PC-9 (cell line): ENCODE data around the gene CYP2C8. TPM values are rescaled to one million over a fixed set of nuclear protein-coding genes. Genes with fewer than 3 reads are reported as not detected.

ENCODE experiments used
- BruUV-seq: library from RNA; stranded (reverse); fragments of 400-500 nt; replicated peaks from 2 replicates; lab custom pipeline; 2021; lab: Mats Ljungman, UMichigan
- CTCF ChIA-PET: fragments of 300-600 bp; sonication (Branson Sonifier 250); formaldehyde crosslinking; loops from one replicate; lab custom pipeline; 2022; ENCODE audit warnings: antibody characterized with exemption; lab: Charles Lee
- POLR2A ChIA-PET: fragments of 300-600 bp; sonication (Branson Sonifier 250); formaldehyde crosslinking; loops from one replicate; lab custom pipeline; 2022; ENCODE audit warnings: antibody characterized with exemption; ENCODE audit not compliant: unreplicated experiment; lab: Charles Lee
- DNase-seq, 2 experiments: peaks; one replicate each; pipeline versions ENCODE4 v3.0.0 to v3.0.0-alpha.2; 2015 to 2022; ENCODE audit warnings: mixed read lengths in 1 of 2
- H2AFZ ChIP-seq: fragments of 200-600 bp; sonication (generic); 2 replicates; pipeline ENCODE4 v1.8.1; 2017; ENCODE audit warnings: antibody characterized with exemption
- H3F3A ChIP-seq: fragments of 200-600 bp; sonication (generic); 2 replicates; pipeline ENCODE4 v1.8.1; 2017; ENCODE audit warnings: antibody characterized with exemption, mild to moderate bottlenecking, low read depth; ENCODE audit not compliant: insufficient read depth
- H3K27ac ChIP-seq: fragments of 200-600 bp; sonication (generic); 2 replicates; pipeline ENCODE4 v1.6.1; 2016; ENCODE audit warnings: mixed run types
- H3K27me3 ChIP-seq: fragments of 200-600 bp; sonication (generic); 2 replicates; pipeline ENCODE4 v1.6.1; 2016; ENCODE audit warnings: low read depth, mixed run types; ENCODE audit not compliant: insufficient read depth
- H3K36me3 ChIP-seq: fragments of 200-600 bp; sonication (generic); 2 replicates; pipeline ENCODE4 v1.6.1; 2016; ENCODE audit warnings: low read depth, mixed run types
- H3K4me1 ChIP-seq: fragments of 200-600 bp; sonication (generic); replicated peaks from 2 replicates; pipeline ENCODE4 v1.6.1; 2016; ENCODE audit warnings: mixed run types; ENCODE audit not compliant: insufficient read depth
- H3K4me2 ChIP-seq: fragments of 200-600 bp; sonication (generic); 2 replicates; pipeline ENCODE4 v1.6.1; 2017; ENCODE audit warnings: mixed run types
- H3K4me3 ChIP-seq: fragments of 200-600 bp; sonication (generic); 2 replicates; pipeline ENCODE4 v1.6.1; 2016; ENCODE audit warnings: mixed run types
- H3K79me2 ChIP-seq: fragments of 200-600 bp; sonication (generic); 2 replicates; pipeline ENCODE4 v1.6.1; 2017; ENCODE audit warnings: low read depth, mixed run types
- H3K9me2 ChIP-seq: fragments of 200-600 bp; sonication (generic); 2 replicates; pipeline ENCODE4 v1.8.1; 2017; ENCODE audit warnings: mild to moderate bottlenecking; ENCODE audit not compliant: insufficient read depth
- H3K9me3 ChIP-seq: fragments of 200-600 bp; sonication (generic); 2 replicates; pipeline ENCODE4 v1.8.1; 2016; ENCODE audit warnings: low read depth; ENCODE audit not compliant: insufficient read depth
- H4K20me1 ChIP-seq: fragments of 200-600 bp; sonication (generic); 2 replicates; pipeline ENCODE4 v1.8.1; 2017; ENCODE audit not compliant: insufficient read depth
- EZH2 ChIP-seq: fragments of 200-600 bp; sonication (generic); IDR thresholded peaks from 2 replicates; pipeline ENCODE4 v1.8.0; 2017; ENCODE audit warnings: antibody characterized with exemption, low read depth
- intact Hi-C: fragments of 100-400 bp; cut with micrococcal nuclease; formaldehyde crosslinking; loops from one replicate; pipeline ENCODE4 v1.10.0; 2022; ENCODE audit not compliant: unreplicated experiment
- total RNA-seq: library from RNA; stranded (reverse); gene quantifications from 2 replicates; pipeline ENCODE4 v1.2.3, GENCODE V29; 2021
- TF ChIP-seq, protein P1 (sequence below): fragments of 200-600 bp; sonication (generic); conservative IDR thresholded peaks from 2 replicates; pipeline ENCODE4 v1.6.1; 2017; ENCODE audit warnings: mixed run types, antibody characterized with exemption, mild to moderate bottlenecking, moderate library complexity

The CYP2C8 gene
- total RNA-seq, 1 experiment from 2014 or later, result not detected

GRCh38 chr10:94997741-94998174 is 71.5 kb downstream of the CYP2C8 start:
- Histone ChIP-seq H3K4me2 (no peak overlapping the region), H3K27ac (no peak overlapping the region), H3F3A (no peaks in the 10 kb centered on the region), H3K27me3 (no peaks in the 10 kb centered on the region), H4K20me1 (no peaks in the 10 kb centered on the region), H3K4me3 (no peak overlapping the region), H3K36me3 (no peaks in the 10 kb centered on the region), H3K9me3 (no peaks in the 10 kb centered on the region), H3K9me2 (no peaks in the 10 kb centered on the region), H3K79me2 (no peaks in the 10 kb centered on the region), H2AFZ (no peak overlapping the region), H3K4me1 (no peaks in the 10 kb centered on the region)
- BruUV-seq, result no TSS peak
- TF ChIP-seq, protein P1, sequence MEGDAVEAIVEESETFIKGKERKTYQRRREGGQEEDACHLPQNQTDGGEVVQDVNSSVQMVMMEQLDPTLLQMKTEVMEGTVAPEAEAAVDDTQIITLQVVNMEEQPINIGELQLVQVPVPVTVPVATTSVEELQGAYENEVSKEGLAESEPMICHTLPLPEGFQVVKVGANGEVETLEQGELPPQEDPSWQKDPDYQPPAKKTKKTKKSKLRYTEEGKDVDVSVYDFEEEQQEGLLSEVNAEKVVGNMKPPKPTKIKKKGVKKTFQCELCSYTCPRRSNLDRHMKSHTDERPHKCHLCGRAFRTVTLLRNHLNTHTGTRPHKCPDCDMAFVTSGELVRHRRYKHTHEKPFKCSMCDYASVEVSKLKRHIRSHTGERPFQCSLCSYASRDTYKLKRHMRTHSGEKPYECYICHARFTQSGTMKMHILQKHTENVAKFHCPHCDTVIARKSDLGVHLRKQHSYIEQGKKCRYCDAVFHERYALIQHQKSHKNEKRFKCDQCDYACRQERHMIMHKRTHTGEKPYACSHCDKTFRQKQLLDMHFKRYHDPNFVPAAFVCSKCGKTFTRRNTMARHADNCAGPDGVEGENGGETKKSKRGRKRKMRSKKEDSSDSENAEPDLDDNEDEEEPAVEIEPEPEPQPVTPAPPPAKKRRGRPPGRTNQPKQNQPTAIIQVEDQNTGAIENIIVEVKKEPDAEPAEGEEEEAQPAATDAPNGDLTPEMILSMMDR, result no peak
- no peak for TF ChIP-seq EZH2
- intact Hi-C loops, result no loop called here
- ChIA-PET CTCF (no interaction called here), POLR2A (no interaction called here)
- no peak for DNase-seq

GRCh38 chr10:94992811-94993210 is 76.5 kb downstream of the CYP2C8 start:
- Histone ChIP-seq H2AFZ (no peak overlapping the region), H3K9me2 (no peaks in the 10 kb centered on the region), H3K36me3 (no peaks in the 10 kb centered on the region), H3K4me3 (no peak overlapping the region), H3F3A (no peaks in the 10 kb centered on the region), H4K20me1 (no peaks in the 10 kb centered on the region), H3K4me1 (no peaks in the 10 kb centered on the region), H3K9me3 (peaks cover 12% of the 10 kb centered on the region), H3K4me2 (no peak overlapping the region), H3K27me3 (no peaks in the 10 kb centered on the region), H3K27ac (no peak overlapping the region), H3K79me2 (no peaks in the 10 kb centered on the region)
- no peak for DNase-seq
- intact Hi-C loops, result no loop called here
- TF ChIP-seq, protein P1, result no peak
- no peak for TF ChIP-seq EZH2
- no TSS peak for BruUV-seq
- POLR2A ChIA-PET, result no interaction called here
- CTCF ChIA-PET, result no interaction called here

DNA sequence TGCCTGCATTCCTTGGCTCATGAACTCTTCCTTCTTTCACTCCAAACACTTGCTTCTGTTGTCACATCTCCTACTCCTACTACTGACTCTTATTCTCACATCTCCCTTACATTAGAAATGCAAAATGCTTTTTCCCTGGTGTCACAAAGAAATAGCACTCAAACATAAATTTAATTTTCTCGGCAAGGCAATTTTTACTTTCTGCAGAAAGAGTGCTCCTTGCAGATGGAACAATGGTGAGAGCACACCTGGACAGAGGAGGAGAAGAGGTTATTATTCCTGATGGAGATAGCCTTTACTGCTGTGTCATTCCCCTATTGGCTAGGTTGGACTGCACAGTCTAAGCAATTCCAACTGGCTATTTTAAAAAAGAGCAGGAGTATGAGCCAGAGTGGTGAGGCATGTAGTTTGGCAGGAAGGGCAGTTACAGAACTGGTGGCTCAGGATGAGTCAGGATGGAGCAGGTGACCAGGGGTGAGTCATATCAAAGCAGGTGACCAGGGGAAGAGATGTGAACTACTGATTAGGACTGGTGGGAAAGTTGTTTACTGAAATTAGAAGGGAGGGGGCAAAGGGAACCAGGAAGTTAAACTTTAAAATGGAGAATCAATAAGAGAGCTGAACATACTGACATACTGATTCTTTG is 77.9 kb downstream of the CYP2C8 start:
- Histone ChIP-seq H3F3A (no peaks in the 10 kb centered on the region), H3K36me3 (no peaks in the 10 kb centered on the region), H3K9me2 (no peaks in the 10 kb centered on the region), H2AFZ (no peak overlapping the region), H3K4me1 (no peaks in the 10 kb centered on the region), H3K27ac (no peak overlapping the region), H3K4me3 (no peak overlapping the region), H4K20me1 (no peaks in the 10 kb centered on the region), H3K9me3 (peaks cover 12% of the 10 kb centered on the region), H3K4me2 (no peak overlapping the region), H3K79me2 (no peaks in the 10 kb centered on the region), H3K27me3 (no peaks in the 10 kb centered on the region)
- no peak for TF ChIP-seq EZH2
- TF ChIP-seq, protein P1, result no peak
- intact Hi-C loops, result no loop called here
- peak; percentile 1 to 40 for DNase-seq
- no TSS peak for BruUV-seq
- ChIA-PET CTCF (no interaction called here), POLR2A (no interaction called here)
